C4-2B (cell line): Measurements from ENCODE around the gene RANBP17.

Experiments used
- H3K27ac ChIP-seq: fragments of 450-650 bp; 2 replicates; pipeline ENCODE4 v1.5.1; 2017
- ZFX ChIP-seq: fragments of 450-650 bp; IDR thresholded peaks from 2 replicates; pipeline ENCODE4 v1.6.1; 2017
- TF ChIP-seq, protein P1 (sequence below): fragments of 450-650 bp; conservative IDR thresholded peaks from 2 replicates; pipeline ENCODE4 v1.5.1; 2017; ENCODE audit warnings: mild to moderate bottlenecking

RANBP17 gene

DNA sequence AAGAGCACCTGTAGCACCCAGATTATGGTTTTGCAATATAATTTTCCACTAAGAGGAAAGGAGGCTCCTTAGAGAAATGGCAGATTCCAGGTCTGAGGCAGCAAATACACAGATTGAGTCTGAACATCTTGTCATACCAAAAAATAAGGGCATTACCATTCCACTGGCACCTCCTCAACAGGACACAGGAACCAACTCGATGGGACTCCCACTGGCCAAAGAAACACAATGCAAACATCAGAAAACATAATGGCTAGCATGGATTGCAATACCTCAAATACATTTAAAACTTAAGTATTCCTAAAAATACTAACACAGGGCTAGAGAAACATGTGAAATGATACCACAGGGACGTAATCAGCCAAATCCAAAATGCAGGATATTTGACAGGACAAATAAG, 12.4 kb upstream of the RANBP17 start:
- H3K27ac ChIP-seq: no peak overlapping the region
- TF ChIP-seq, protein P1, sequence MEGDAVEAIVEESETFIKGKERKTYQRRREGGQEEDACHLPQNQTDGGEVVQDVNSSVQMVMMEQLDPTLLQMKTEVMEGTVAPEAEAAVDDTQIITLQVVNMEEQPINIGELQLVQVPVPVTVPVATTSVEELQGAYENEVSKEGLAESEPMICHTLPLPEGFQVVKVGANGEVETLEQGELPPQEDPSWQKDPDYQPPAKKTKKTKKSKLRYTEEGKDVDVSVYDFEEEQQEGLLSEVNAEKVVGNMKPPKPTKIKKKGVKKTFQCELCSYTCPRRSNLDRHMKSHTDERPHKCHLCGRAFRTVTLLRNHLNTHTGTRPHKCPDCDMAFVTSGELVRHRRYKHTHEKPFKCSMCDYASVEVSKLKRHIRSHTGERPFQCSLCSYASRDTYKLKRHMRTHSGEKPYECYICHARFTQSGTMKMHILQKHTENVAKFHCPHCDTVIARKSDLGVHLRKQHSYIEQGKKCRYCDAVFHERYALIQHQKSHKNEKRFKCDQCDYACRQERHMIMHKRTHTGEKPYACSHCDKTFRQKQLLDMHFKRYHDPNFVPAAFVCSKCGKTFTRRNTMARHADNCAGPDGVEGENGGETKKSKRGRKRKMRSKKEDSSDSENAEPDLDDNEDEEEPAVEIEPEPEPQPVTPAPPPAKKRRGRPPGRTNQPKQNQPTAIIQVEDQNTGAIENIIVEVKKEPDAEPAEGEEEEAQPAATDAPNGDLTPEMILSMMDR: peak; percentile 35
- TF ChIP-seq ZFX: no peak

DNA sequence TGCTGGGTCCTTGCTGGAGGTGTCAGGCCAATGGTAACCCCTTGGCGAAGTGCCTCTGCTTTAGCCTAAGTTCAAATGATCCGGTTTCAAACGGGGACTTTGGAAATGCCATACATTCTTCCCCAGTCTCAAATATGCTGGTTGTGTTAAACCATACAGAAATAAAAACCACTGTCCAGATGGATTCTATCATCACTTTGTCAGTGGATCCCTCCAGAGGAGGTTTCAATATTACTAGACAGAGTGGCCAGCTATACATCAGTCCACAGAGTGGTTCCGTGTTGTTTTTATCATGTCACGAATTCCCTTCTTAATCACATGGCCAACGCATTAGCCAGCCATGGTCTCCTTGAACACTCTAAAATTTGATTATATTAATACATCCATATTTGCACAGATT, 7.3 kb upstream of the RANBP17 start:
- H3K27ac ChIP-seq: no peak overlapping the region
- TF ChIP-seq, protein P1: no peak
- no peak for TF ChIP-seq ZFX

GRCh38 chr5:170857066-170857465, 4.8 kb upstream of the RANBP17 start:
- H3K27ac ChIP-seq: no peak overlapping the region
- TF ChIP-seq, protein P1: no peak
- TF ChIP-seq ZFX: no peak

DNA sequence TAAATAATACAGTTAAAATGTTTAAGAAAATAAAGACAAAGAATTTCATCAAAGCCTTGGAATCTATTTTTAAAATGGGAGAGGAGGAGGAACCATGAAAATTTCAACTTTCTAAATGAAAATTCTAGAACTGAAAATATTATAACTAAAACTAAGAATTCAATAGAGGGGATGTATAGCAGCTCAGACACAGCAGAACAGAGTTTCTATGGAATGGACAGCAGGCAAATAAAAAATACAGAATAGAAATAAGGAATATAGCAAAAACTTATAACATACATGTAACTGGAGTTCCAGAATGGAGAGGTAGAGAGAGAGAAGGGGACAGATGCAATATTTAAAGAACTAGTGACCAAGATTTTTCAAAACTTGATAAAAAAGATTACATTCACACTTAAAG, 1.4 kb upstream of the RANBP17 start:
- no peak for TF ChIP-seq ZFX
- TF ChIP-seq, protein P1: no peak
- H3K27ac ChIP-seq: no peak overlapping the region

DNA sequence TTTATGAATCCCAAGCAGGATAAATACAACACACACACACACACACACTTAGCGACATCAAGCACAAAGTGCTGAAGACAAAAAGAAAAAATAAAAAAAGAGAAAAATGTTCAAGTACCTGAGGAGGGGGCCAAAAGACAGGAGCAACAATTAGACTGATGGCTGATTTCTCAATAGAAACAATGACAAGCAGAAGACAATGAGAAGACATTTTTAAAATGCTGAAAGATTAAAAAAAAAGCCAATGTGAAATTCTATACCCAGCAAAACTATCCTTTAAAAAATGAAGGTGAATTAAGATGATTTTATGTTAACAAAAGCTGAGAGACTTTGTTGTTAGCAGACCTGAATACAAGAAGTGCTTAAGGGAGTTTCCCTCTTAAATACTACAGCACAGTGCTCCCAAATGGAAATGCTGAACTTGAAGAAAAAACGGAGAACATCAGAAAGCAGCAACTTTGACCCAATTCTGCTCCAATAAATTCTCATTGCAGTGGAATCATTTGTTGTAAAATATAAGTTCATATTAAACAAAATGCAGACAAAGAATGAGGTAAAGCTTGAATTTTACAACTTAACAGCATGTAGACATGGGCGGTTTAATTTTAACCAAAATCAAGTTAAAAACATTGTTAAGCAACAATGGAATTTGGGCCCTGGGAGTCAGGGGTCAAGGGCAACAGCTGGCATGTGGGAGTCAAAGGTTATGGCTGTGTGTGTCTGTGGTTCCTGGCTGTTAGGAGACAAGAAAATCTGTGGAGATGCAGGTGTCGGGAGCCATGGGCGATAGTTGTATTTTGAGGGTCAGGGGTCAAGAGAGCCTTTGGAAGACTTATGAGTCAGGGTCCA, 776 bp upstream of the RANBP17 start:
- peak overlapping the region; percentile 82 for H3K27ac ChIP-seq

DNA sequence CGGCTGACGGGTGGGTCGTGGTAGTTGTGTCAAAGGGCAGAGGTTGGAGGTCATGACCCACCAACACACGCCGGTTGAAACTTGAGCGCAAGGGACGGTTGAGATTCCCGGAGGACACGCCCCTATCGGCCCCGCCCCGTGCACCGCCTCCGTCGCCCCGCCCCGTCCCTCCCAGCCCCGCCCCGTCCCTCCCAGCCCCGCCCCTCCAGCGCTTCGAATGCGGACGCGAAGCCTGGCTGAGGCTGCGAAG, 226 bp upstream of the RANBP17 start:
- peak overlapping the region; percentile 82 for H3K27ac ChIP-seq
- TF ChIP-seq ZFX: no peak
- TF ChIP-seq, protein P1: no peak

More for the DNA sequence above, 776 bp upstream of the RANBP17 start:
- TF ChIP-seq, protein P1: no peak
- TF ChIP-seq ZFX: no peak

- H3K27ac ChIP-seq: no peak overlapping the region
- TF ChIP-seq, protein P1: no peak
- TF ChIP-seq ZFX: no peak
These were observed 1.8 kb downstream of the RANBP17 start for GRCh38 chr5:170863646-170864045.
